Amniotic epithelial cell (primary cell): ENCODE results near the gene TBC1D10A.
A peak's percentile ranks its signal among the peaks of the same experiment; 100 is the strongest.
"Not testable (repeated sequence)": the region's sequence is repeated elsewhere in the genome, so short reads cannot be mapped to it uniquely, and the experiment has no call there.

Experiments used
- DNase-seq: peaks from one replicate; pipeline ENCODE4 v3.0.0-alpha.2; 2010; ENCODE audit warnings: low read depth

TBC1D10A gene

GRCh38 chr22:30347255-30347892 lies 20.6 kb upstream of the TBC1D10A start:
- DNase-seq, result no peak

- DNase-seq, result no peak
Observed at GRCh38 chr22:30344447-30345200, 17.9 kb upstream of the TBC1D10A start.

GRCh38 chr22:30340911-30341685 lies 14.4 kb upstream of the TBC1D10A start:
- DNase-seq, result no peak

DNA sequence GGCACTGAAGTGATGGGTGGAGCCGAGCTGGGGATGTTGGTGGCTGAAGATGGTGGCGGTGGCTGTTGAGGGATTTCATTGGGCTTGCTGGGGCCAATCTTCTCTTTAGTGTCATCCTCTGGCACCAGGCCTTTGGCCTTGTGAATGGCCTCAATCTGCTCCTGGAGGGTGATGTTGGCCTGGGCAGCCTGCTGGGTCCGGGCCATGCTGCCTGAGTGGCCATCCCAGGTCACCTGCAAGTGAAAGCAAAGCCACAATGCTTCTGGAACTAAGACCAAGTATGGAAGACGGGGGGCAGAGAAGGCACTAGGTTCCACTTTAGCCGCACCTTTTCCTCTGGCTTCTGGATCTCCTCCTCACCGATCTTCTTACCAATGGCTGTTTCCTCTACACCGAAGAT lies 12.1 kb upstream of the TBC1D10A start:
- DNase-seq, result no peak

GRCh38 chr22:30338341-30338740 lies 11.6 kb upstream of the TBC1D10A start:
- DNase-seq, result not testable (repeated sequence)

DNA sequence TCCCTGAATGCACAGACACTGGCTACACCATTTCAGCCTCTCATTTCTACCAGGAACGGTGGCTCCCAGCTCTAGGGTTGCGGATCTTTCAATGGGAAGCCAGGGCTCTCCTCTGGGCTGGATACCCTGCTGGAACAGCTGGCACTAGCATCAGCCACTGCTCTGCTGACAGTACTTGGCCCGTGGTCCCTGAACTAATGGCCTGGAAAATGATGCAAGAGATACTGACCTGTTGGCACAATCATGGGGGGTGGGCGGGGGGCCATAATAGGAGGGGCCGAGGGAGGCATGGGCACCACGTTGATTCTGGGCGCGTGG lies 10.7 kb upstream of the TBC1D10A start:
- DNase-seq, result no peak

DNA sequence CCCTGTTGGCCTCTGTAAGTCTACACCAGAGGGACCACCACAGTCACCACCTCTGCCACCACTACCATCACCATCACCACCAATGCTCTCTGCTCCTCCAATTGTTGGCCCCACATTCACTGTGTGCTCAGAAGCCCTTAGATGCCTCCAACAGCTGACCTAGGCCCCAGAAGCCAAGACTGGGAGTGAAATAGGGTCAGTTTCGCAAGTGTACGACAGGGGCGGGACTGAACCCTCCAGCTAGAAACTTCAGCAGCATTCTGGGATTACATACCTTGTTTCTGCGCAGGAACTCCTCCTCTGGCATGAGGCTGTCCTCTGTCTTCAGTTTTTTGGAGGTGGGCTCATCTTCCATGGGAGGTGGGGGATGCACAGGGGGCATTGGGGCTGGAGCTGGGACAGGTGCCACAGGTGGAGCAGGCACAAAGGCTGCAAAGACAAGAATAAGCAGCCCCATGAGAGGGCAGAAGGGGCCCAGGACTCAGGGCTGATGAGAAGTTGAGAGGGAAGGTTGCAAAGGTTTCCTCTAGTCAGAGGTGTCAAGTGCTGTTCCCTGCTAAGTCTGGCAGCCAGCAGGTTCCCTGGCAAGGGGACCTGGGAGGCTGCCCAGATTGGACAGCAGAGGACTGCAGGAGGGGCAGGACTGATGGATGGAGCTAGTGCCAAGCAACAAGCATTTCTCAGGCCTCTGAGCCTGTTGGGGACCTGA lies 10.2 kb upstream of the TBC1D10A start:
- no peak for DNase-seq

DNA sequence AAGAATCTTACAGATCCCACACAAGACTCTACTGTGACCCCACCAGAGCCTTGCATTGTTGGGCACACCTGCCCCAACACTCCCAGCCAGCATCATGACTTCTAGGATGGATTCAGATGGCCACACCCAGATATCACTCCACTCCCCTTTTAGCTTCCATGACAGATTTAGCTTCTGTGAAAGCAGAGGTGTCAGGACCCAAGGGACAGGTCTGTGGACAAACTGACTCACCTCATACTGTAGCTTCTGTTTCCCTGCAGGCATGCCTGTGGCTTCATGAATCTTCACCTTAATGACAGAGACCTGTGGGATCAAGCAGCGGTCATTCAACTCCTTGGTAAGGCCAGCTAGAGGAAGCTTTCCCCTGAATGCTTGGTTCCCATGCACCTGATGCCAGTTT lies 8.5 kb upstream of the TBC1D10A start:
- no peak for DNase-seq

GRCh38 chr22:30334646-30335045 lies 7.9 kb upstream of the TBC1D10A start:
- no peak for DNase-seq

GRCh38 chr22:30333707-30334087 lies 7.0 kb upstream of the TBC1D10A start:
- no peak for DNase-seq

GRCh38 chr22:30332994-30333706 lies 6.4 kb upstream of the TBC1D10A start:
- DNase-seq, result no peak

GRCh38 chr22:30332551-30332950 lies 5.8 kb upstream of the TBC1D10A start:
- no peak for DNase-seq

DNA sequence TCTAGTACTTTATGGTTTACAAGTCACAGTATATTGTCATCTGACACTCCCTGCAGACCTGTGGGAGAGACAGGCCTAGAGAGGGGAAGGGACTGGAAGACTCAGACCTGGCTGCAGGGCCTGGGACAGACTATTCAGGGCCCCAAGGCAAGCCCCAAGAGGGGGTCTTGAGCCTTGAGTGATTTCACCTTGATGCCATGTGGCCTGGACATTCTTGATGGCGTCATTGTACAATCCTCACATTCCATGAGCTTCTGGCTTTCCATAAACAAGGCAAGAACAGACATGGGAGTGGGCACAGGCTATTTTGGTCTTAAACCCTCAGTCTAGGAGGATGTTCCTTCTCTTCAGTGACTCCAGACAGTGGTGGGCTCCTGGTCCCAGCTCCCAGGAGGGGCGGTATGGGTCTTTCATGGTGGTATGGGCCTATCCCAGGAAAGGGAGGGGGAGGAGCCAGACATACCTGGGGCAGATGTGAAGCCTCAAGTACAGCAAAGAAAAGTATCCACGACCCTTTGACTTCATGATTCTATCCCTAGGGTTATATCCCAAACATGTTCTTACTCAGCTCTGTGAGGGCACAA lies 1.8 kb upstream of the TBC1D10A start:
- DNase-seq, result peak; percentile 63

DNA sequence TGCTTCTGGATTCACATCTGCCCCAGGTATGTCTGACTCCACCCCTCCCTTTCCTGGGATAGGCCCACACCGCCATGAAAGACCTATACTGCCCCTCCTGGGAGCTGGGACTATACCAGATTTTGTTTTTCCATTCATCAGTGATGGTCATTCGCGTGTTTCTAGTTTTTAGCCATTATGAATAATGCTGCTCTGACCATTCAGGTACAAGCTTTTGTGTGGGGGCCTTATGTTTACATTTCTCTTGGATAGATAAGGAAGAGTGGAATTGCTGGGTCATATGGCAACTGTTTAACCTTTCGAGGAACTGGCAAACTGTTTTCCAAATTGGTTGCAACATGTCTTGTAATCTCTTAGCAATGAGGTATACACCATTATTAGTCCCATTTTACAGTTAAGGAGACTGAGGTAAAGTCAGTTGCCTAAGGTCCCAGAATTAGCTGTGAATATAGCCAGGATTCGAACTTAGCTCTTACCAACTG lies 1.2 kb upstream of the TBC1D10A start:
- DNase-seq, result peak; percentile 71

DNA sequence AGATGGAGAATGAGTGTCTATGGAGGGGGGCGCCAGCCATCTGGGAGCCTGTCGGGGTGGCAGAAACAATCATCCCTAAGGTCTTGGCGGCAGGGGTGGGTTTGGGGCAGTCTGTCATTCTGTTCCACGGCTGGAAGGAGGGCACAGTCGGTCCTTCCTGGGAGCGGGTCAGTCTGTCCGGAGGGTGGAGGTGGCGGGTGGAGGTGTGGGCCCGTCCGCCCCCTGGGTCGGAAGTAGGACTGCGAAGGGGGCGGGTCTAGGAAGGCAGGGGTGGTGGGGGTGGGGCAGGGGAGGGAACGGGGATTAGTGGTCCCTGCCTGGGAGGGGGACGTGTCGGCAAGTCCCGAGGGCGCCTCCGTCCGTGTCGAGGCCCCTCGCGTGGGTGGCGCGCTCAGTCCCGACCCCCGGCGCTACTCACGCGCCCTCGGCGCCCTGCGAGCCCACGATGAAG lies 461 bp downstream of the TBC1D10A start:
- no peak for DNase-seq

- no peak for DNase-seq
Observed at GRCh38 chr22:30325724-30326254, 952 bp downstream of the TBC1D10A start.

GRCh38 chr22:30325065-30325720 lies 1.5 kb downstream of the TBC1D10A start:
- DNase-seq, result peak; percentile 98

GRCh38 chr22:30324014-30324730 lies 2.6 kb downstream of the TBC1D10A start:
- peak; percentile 84 for DNase-seq

DNA sequence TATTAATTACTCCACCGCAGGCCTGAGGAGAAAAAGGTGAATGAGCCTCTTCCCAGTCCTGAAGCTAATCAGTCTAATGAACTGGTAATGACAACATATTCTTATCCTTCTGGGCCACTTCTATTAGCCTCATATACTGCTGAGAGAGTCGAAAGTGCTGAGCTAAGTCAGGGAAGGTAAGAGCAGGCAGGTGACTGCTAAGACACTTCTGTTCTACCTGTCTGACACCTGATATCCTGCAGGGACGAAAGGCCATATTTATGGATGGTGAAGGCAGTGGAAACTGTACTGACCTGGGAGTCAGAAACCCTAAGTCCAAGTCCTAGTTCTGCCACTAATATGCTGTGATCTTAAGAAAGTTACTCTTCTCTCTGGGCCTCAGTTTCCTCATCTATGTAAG lies 3.5 kb downstream of the TBC1D10A start:
- no peak for DNase-seq

- DNase-seq, result no peak
Observed at GRCh38 chr22:30321461-30321860, 5.3 kb downstream of the TBC1D10A start.
